GM19035 (cell line): ENCODE data around the gene RFXANK.
"Not testable (repeated sequence)": the region's sequence is repeated elsewhere in the genome, so short reads cannot be mapped to it uniquely, and the experiment has no call there.

ENCODE experiments used
- ATAC-seq: cut with Tn5 transposase; IDR thresholded peaks from one replicate; pipeline ENCODE4 v1.9.1; 2021; ENCODE audit not compliant: unreplicated experiment

The RFXANK gene, protein sequence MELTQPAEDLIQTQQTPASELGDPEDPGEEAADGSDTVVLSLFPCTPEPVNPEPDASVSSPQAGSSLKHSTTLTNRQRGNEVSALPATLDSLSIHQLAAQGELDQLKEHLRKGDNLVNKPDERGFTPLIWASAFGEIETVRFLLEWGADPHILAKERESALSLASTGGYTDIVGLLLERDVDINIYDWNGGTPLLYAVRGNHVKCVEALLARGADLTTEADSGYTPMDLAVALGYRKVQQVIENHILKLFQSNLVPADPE

GRCh38 chr19:19192078-19192882 lies at the start of gene RFXANK, which contains the start of gene BORCS8:
TSS of gene RFXANK (plus strand) at chr19:19192258. CDS start at chr19:19193947, 1,689 bp downstream.
TSS of gene BORCS8 (minus strand) at chr19:19192152. CDS start at chr19:19192117, 35 bp downstream.
- peak; percentile 77 for ATAC-seq

- ATAC-seq = no peak
Measured at GRCh38 chr19:19142347-19142746, 49.7 kb upstream of the RFXANK start.

- no peak for ATAC-seq
Measured at GRCh38 chr19:19145281-19145680, 46.8 kb upstream of the RFXANK start.

- ATAC-seq = no peak
Measured at GRCh38 chr19:19145684-19146608, 46.1 kb upstream of the RFXANK start.

GRCh38 chr19:19146865-19147264 lies 45.2 kb upstream of the RFXANK start:
- ATAC-seq = no peak

DNA sequence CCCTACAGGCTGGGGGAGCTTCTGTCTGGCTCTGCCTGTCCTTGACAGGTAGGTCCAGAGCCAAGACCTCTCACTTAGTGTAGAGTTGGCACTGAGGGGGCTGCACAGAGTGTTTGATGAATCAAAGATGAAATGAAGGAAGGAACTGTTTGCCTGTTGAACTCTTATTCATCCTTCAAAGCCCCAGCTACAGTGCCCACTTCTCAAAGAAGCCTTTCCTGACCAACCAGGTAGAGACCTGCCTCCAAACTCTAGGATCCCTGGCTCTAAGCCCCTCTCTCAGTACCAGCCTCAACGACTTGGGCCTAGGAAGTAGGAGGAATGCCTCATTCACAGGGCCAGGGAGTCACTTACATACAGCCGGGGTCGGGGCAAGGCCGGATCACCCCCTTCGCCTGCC lies 44.7 kb upstream of the RFXANK start:
- ATAC-seq = no peak

DNA sequence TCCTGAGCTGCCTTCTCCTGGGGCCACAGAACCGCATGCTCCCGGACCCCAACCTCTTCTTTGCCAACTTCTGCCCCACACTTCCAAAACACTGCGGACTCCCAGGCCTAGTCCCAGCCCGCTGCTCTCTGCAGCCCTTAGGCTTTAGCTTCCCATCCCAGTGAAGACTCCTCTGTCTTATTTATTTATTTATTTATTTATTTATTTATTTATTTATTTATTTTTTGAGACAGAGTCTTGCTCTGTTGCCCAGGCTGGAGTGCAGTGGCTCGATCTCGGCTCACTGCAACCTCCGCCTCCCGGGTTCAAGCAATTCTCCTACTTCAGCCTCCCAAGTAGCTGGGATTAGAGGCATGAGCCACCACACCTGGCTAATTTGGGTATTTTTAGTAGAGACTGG lies 43.6 kb upstream of the RFXANK start:
- not testable (repeated sequence) for ATAC-seq

DNA sequence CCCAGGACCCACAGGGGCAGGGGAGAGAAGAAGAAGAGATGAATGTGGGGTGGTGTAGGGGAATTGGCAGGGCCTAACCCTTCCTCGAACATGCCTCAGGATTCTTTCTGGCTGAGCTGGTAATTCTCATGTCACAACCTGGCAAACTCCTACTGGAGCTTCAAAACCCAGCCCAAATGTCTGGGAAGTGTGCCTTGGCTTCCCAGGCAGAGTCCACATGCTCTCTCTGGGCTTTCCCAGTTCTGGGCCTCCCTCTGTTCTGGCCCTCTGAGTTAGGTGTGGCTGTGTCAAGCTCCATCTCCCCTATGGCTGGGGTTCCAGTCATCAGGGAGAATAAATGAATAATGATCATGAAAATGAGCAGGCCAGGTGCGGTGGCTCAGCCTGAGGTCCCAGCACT lies 42.6 kb upstream of the RFXANK start:
- no peak for ATAC-seq

GRCh38 chr19:19151418-19151817 lies 40.6 kb upstream of the RFXANK start:
- no peak for ATAC-seq

GRCh38 chr19:19152668-19153384 lies 39.2 kb upstream of the RFXANK start:
- ATAC-seq = no peak

- no peak for ATAC-seq
Measured at GRCh38 chr19:19154768-19155494, 37.1 kb upstream of the RFXANK start.

DNA sequence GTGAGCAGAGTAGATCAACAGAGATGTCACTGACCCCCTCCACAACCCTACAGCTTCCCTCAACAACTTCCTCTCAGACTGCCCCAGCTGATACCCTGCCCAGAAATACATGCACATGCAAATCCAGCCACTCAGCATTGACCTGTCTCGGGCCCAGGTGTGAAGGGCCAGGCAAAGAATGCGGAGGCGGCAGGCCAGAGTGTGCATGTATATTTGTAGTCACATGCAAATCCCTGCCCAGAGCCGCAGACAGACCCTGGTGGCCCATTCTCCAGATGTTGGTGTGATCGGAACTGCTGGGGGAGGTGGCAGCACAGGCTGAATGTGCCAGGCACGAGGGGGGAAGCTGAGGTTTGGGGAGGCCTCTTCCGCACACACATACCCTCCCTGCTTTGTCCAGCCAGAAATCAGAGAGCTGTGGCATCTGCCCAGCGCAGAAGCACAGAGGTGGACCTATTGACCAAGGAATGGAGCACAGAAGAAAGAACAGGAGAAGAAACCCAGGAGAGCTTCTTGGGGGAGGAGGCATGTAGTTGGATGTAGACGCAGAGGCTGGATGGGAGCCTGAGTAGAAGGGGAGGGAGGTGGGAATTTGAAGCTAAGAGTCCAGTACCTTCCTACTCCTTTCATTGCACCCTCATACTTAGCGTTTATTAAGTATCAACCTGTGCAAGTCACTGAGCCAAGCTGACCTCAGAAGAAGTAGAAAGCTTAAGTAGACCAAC lies 36.4 kb upstream of the RFXANK start:
- ATAC-seq = peak; percentile 84

DNA sequence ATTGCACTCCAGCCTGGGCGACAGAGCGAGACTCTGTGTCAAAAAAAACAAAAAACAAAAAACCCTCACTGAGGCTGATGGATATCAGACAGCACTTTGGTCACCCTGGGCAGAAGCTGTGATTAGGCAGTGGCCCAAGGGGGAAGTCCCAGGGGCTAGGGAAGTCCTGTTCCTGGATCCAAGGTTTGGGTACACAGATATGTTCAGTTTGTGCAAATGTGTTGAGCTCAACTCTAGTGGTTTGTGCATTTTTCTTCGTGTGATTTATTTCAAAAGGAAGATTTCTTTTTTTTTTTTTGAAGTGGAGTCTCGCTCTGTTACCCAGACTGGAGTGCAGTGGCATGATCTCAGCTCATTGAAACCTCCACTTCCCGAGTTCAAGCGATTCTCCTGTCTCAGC lies 34.2 kb upstream of the RFXANK start:
- ATAC-seq = no peak

DNA sequence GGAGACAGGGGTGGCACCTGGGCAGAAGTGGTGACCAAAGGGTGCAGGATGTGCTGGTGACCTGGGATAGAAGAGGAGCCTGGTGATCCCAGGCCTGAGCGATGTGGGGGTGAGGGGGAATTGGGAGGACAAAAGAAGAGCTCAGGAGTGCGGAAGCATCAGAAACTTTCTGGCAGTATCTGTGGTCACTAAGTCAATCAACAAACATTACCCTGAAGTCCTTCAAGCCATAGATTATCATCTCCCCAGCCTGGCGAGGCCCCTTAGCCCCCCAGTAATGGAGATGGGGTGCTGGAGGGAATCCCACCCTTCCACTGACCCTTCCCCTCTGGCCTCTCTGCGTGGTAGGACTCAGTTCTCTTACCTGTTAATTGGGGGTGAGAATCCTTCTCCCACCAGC lies 32.5 kb upstream of the RFXANK start:
- ATAC-seq = no peak

DNA sequence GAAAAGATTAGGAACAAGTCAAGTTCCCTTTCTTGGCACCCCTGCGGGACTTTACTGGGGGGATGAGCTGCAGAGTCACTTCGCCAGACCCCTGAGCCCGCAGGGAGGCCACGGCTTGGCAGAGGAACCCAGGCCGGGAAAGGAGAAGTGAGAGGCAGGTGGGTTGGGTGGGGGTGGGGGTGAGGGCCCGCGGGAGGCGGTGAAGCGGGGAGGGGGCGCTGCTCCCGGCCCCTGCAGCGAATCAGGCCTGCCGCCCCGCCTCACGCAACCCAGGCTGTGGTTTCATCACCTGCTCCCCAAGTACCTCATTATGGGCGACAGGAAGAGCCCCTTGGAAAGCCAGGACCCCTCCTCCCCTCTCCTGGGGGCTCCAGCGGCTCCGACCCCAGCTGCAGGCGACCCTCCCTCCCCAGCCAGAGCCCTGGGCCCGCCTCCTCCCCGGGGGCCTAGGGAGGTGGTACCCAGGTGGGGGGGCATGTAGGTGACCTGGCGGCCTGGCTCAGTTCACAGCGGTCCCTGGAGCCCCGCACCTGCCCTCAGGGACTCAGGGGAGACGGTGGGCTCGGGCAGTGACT lies 31.5 kb upstream of the RFXANK start:
- no peak for ATAC-seq

DNA sequence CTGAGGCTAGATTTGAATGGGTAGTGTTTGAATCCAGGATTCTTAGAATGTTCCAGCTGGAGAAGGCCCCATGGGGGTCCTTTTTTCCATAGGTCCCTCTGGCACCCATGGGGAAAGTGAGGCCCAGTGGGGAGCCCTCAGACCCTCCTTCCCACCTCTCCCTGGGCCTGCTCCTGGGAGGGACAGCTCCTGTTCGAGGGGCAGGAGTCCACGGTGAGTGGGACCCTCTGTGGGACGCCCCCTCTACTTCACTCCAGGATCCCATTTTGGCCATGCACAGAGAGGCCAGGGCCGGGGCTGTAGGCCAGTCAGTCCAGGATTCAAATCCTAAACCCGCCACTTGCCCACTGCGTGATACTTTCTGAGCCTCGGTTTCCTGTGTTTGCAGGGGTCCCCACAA lies 29.6 kb upstream of the RFXANK start:
- ATAC-seq = no peak

- no peak for ATAC-seq
Measured at GRCh38 chr19:19165396-19165795, 26.7 kb upstream of the RFXANK start.

GRCh38 chr19:19167612-19168011 lies 24.4 kb upstream of the RFXANK start:
- ATAC-seq = no peak
